Neural cell (in vitro differentiated cells): ENCODE results near the gene TM9SF1.

Experiments
- EZH2 ChIP-seq: fragments of 200-600, 300-800 bp; shearing (Covaris generic), sonication (generic); IDR thresholded peaks from 2 replicates; pipeline ENCODE4 v1.6.1; 2014; ENCODE audit warnings: antibody characterized with exemption, low read length, borderline replicate concordance, mild to moderate bottlenecking; ENCODE audit not compliant: insufficient read depth, poor library complexity, severe bottlenecking
- TF ChIP-seq, protein P1 (sequence below): fragments of 450-650 bp; IDR thresholded peaks from 2 replicates; pipeline ENCODE4 v1.5.1; 2014; ENCODE audit warnings: antibody characterized with exemption, mild to moderate bottlenecking, moderate library complexity; ENCODE audit not compliant: poor library complexity, severe bottlenecking

DNA sequence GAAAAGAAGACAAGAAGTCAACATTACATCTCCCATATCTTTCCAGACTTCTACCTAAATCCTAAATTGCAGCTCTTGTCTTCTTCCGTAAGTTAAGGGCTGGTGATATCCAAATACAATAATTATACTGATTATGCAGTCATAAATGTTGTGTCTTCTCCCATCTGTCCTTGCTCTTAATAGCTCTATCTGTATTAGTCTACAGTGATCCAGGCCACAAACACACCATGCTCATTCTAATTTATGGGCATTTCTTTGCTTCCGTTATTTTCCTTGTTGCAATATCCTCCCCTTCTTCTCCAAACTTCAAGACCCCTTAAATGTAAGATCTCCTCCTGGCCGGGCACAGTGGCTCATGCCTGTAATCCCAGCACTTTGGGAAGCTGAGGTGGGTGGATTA is 24.3 kb upstream of the TM9SF1 start:
- TF ChIP-seq, protein P1, sequence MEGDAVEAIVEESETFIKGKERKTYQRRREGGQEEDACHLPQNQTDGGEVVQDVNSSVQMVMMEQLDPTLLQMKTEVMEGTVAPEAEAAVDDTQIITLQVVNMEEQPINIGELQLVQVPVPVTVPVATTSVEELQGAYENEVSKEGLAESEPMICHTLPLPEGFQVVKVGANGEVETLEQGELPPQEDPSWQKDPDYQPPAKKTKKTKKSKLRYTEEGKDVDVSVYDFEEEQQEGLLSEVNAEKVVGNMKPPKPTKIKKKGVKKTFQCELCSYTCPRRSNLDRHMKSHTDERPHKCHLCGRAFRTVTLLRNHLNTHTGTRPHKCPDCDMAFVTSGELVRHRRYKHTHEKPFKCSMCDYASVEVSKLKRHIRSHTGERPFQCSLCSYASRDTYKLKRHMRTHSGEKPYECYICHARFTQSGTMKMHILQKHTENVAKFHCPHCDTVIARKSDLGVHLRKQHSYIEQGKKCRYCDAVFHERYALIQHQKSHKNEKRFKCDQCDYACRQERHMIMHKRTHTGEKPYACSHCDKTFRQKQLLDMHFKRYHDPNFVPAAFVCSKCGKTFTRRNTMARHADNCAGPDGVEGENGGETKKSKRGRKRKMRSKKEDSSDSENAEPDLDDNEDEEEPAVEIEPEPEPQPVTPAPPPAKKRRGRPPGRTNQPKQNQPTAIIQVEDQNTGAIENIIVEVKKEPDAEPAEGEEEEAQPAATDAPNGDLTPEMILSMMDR: no peak
- TF ChIP-seq EZH2: no peak
